Measurements from ENCODE around the gene ISYNA1. TPM values are rescaled to one million over a fixed set of nuclear protein-coding genes. Genes with fewer than 3 reads are reported as not detected.

ISYNA1 gene
- total and polyA plus RNA-seq, 11 donors, result 14.0 to 60.6 (median 24.0) TPM

DNA sequence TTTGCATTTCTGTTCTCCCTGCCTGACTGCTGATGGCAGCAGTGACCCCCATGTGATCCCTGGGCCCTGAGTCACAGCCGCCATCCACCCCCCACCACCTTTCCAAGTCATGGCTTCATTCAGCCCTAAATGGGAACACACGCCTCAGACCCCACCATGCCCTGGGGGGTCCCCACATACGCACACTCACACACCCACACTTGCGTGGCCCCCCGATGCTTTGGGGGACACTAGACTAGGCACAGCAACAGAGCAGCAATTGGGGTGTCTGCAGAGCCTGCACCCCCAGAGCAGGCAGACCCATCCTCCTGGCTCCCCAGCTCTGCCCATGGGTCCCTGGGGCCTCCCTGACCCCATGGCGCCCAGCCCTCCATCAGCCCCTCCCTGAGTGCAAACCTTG lies 5.5 kb upstream of the ISYNA1 start:
- 90 to 99% (median 96%) methylated on average over 6 of the region's 6 CpGs for WGBS, 4 donors
- DNase-seq, result no peak
- Histone ChIP-seq H3K4me3 (no peak overlapping the region), H3K9me3 (no peaks in the 10 kb centered on the region), H3K27me3 (no peaks in the 10 kb centered on the region), H3K36me3 (peaks cover 4 to 60% (median 49%) of the 10 kb centered on the region in 9 donors), H3K27ac (no peak overlapping the region), H3K4me1 (peaks cover 0 to 18% (median 7%) of the 10 kb centered on the region in 12 donors)
- TF ChIP-seq, protein P1, sequence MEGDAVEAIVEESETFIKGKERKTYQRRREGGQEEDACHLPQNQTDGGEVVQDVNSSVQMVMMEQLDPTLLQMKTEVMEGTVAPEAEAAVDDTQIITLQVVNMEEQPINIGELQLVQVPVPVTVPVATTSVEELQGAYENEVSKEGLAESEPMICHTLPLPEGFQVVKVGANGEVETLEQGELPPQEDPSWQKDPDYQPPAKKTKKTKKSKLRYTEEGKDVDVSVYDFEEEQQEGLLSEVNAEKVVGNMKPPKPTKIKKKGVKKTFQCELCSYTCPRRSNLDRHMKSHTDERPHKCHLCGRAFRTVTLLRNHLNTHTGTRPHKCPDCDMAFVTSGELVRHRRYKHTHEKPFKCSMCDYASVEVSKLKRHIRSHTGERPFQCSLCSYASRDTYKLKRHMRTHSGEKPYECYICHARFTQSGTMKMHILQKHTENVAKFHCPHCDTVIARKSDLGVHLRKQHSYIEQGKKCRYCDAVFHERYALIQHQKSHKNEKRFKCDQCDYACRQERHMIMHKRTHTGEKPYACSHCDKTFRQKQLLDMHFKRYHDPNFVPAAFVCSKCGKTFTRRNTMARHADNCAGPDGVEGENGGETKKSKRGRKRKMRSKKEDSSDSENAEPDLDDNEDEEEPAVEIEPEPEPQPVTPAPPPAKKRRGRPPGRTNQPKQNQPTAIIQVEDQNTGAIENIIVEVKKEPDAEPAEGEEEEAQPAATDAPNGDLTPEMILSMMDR (IDR thresholded peaks at IDR 0.05), result no peak
- TF ChIP-seq POLR2A (IDR thresholded peaks at IDR 0.05), result no peak
- ATAC-seq, result no peak
- intact Hi-C loops (cut with DNase I), result loop anchor here in 2 of 10 donors (10.0 kb wide), 2 partner anchors 231 to 401 kb away; no protein-coding TSS in a partner anchor

DNA sequence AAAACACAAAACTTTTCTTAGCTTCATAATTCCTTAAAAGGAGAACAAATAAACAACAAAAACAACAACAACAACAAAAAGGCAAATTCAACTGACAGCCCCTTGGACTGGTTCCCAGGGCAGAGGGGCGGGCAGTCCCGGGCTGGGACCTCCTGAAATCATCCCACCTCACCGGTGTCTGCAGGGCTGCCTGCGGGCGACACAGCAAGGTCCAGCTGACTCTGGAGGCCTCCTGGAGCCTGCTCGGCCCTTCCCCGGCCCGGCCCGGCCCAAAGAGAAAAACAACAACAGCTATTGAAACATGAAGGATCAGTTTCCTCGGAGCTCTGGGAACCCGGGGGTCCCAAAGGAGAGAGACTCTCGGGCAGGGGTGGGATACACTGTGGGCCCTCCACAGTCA lies 5.0 kb upstream of the ISYNA1 start:
- 59 to 90% (median 84%) methylated on average over 9 to 12 of the region's 12 CpGs for WGBS, 4 donors
- Histone ChIP-seq H3K27ac (no peak overlapping the region), H3K9me3 (no peaks in the 10 kb centered on the region), H3K36me3 (peaks cover 4 to 55% (median 45%) of the 10 kb centered on the region in 9 donors), H3K4me1 (peaks cover 0 to 22% (median 12%) of the 10 kb centered on the region in 12 donors), H3K27me3 (no peaks in the 10 kb centered on the region), H3K4me3 (no peak overlapping the region)
- intact Hi-C loops (cut with DNase I), result loop anchor here in 2 of 10 donors (10.0 kb wide), 2 partner anchors 232 to 402 kb away; no protein-coding TSS in a partner anchor
- ATAC-seq (no peak), DNase-seq (no peak)
- TF ChIP-seq, protein P1 (IDR thresholded peaks at IDR 0.05), result no peak
- TF ChIP-seq POLR2A (IDR thresholded peaks at IDR 0.05), result no peak

DNA sequence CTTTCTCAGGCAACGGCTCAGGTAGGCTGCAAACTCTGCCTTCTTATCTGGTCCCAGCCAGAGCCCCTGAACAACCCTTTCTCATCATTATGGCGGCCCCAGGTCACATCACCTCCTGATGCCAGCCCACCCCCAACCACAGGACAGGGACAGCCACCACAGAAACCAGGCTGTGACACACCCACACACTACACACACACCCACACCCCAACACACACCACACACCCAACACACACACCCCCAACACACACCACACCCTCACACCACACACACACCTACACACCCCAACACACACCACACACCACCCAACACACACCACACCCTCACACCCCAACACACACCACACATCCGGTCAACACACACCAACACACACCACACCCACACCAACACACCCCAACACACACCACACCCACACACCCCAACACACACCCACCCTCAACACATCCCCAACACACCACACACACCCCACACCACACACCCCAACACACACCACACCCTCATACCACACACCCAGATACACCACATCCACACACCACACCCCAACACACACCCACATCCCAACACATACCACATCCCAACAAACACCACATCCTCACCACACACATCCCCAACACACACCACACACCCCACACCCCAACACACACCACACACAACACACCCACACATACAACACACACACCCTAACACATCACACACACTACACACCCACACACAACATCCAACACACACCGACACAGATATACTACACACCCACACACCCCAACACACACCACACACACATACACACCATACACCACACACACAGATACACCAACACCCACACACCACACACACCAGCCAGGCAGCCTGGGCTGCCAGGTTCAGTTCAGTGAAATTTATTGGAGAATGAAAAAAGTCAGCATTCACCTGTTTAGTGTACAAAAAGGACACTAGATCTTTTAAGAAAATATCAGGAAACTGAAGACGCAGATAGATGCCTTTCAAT lies 4.2 kb upstream of the ISYNA1 start:
- Histone ChIP-seq H3K9me3 (no peaks in the 10 kb centered on the region), H3K27ac (no peak overlapping the region), H3K36me3 (peaks cover 4 to 47% (median 36%) of the 10 kb centered on the region in 9 donors), H3K4me3 (no peak overlapping the region), H3K4me1 (peaks cover 0 to 31% (median 17%) of the 10 kb centered on the region in 12 donors), H3K27me3 (no peaks in the 10 kb centered on the region)
- no peak for ATAC-seq
- TF ChIP-seq, protein P1 (IDR thresholded peaks at IDR 0.05), result no peak
- no peak for DNase-seq
- intact Hi-C loops (cut with DNase I), result loop anchor here in 2 of 10 donors (10.0 kb wide), 2 partner anchors 233 to 403 kb away; no protein-coding TSS in a partner anchor
- 84 to 87% (median 85%) methylated on average over 5 of the region's 5 CpGs for WGBS, 4 donors

All from heart left ventricle (tissue), 16 donors.